GM12873 (cell line): Measurements from ENCODE around the gene RNF213.

Experiments
- TF ChIP-seq, protein P1 (sequence below): IDR thresholded peaks from 2 replicates; pipeline ENCODE4 v1.5.1; 2012; ENCODE audit warnings: low read depth, mild to moderate bottlenecking, moderate library complexity, low read length, control low read depth; ENCODE audit not compliant: insufficient read depth; ENCODE audit errors: missing control alignments

The RNF213 gene

DNA sequence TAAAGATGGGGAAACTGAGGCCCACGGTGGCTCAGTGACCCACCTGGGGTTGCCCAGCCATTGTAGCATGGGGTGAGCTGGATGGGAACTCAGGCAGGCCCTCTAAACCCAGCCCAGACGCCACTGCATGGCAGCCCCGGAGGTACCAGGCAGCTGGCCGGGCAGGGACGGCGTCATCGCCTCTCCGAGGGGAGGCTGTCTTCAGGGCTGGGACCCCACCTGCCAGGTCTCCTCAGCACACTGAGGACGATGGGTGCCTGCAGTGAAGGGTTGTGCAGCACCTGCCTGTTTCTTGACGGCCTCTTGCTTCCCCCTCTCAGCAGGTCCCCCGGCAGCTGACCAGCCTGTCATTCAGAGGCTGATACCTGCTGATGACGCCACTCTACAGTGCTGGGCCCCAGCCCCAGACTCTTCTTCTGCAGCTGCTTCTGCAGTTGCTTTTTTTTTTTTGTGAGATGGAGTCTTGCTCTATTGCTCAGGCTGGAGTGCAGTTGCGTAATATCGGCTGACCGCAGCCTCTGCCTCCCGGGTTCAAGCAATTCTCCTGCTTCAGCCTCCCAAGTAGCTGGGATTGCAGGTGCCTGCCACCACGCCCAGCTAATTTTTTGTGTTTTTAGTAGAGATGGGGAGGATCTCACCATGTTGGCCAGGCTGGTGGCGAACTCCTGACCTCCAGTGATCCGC, 24.7 kb downstream of the RNF213 start:
- TF ChIP-seq, protein P1, sequence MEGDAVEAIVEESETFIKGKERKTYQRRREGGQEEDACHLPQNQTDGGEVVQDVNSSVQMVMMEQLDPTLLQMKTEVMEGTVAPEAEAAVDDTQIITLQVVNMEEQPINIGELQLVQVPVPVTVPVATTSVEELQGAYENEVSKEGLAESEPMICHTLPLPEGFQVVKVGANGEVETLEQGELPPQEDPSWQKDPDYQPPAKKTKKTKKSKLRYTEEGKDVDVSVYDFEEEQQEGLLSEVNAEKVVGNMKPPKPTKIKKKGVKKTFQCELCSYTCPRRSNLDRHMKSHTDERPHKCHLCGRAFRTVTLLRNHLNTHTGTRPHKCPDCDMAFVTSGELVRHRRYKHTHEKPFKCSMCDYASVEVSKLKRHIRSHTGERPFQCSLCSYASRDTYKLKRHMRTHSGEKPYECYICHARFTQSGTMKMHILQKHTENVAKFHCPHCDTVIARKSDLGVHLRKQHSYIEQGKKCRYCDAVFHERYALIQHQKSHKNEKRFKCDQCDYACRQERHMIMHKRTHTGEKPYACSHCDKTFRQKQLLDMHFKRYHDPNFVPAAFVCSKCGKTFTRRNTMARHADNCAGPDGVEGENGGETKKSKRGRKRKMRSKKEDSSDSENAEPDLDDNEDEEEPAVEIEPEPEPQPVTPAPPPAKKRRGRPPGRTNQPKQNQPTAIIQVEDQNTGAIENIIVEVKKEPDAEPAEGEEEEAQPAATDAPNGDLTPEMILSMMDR = no peak

GRCh38 chr17:80286638-80286960, 25.9 kb downstream of the RNF213 start:
- TF ChIP-seq, protein P1 = no peak

GRCh38 chr17:80287038-80287437, 26.4 kb downstream of the RNF213 start:
- TF ChIP-seq, protein P1 = no peak

DNA sequence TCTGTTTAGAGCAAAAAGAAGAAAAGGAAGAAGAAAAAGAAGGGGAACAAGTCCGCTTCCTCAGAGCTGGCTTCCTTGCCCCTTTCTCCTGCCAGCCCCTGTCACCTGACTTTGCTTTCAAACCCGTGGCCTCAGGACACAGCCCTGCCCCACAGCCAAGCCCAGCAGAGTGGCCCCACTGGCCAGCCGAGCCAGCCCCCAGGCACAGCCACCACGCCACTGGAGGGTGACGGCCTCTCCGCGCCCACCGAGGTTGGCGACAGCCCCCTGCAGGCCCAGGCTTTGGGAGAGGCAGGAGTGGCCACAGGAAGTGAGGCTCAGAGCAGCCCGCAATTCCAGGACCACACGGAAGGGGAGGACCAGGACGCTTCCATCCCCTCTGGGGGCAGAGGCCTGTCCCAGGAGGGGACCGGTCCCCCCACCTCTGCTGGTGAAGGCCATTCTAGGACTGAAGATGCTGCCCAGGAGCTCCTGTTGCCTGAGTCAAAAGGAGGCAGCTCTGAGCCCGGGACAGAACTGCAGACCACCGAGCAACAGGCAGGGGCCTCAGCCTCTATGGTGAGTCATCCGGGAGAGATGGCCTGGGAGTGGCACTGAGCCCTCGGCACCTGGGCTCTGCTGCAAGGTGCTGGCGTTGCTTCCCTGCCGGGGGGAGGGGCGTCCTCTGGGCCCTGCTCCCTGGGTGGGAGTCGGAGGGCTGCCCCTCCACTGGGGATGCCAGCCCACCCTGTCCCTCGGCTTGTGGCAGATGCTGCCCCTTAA, 27.3 kb downstream of the RNF213 start:
- TF ChIP-seq, protein P1 = no peak

- TF ChIP-seq, protein P1 = no peak
Observed at GRCh38 chr17:80289616-80290015, 29.0 kb downstream of the RNF213 start.

DNA sequence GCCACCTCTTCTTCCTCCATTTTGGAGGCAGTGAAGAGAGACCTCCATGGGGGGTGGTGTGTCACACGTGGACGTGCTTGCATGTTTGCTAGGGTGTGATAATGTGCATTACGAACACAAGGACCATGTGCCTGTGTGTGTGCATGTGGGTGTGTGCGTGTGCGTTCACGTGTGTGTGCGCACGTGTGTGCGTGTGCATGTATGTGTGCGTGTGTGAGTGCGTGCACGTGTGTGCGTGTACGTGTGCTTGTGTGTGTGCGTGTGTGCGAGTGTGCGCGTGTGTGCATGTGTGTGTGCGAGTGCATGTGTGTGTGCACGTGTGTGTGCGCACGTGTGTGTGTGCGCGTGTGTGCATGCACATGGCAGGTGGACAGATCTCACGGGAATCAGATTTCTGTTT, 29.5 kb downstream of the RNF213 start:
- TF ChIP-seq, protein P1 = no peak

DNA sequence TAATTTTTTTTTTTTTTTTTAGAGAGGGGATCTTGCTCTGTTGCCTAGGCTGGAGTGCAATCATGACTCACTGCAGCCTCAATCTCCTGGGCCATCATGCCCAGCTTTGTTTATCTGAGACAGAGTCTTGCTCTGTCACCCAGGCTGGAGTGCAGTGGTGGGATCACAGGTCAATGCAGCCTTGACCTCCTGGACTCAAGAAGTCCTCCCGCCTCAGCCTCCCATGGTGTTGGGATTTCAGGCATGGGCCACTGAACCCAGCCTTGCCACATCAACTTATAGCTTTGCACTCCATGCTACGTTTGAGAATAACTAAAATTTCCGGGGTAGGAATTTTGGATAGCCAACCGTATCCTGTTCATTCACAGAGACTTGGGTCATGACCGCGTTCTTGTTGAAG, 30.6 kb downstream of the RNF213 start:
- TF ChIP-seq, protein P1 = no peak
